Measurements from ENCODE around the gene DCDC1.

Gene DCDC1

GRCh38 chr11:31236143-31236542 lies 133.4 kb downstream of the DCDC1 start:
- DNase-seq = peak; percentile 20

DNA sequence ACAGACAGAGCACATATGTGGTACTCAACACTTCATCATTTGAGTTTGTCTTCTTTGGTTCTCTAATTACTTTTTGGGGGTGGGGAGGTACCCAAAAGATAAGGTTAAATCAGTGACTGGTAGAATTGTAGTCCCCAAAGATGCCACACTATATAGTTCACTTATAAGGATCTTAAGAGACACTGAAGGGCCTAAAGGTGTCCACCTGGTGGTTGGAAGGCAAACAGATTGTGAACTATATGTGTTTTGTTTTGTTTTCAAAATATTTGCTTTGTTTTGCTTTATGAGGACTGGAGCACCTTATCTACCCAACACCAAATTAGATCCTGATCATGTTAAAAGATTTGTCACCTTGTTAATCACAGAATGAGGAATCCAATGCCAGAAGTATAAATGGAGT lies 136.1 kb downstream of the DCDC1 start:
- no peak for DNase-seq

- no peak for DNase-seq
Observed at GRCh38 chr11:31231601-31232000, 137.9 kb downstream of the DCDC1 start.

DNA sequence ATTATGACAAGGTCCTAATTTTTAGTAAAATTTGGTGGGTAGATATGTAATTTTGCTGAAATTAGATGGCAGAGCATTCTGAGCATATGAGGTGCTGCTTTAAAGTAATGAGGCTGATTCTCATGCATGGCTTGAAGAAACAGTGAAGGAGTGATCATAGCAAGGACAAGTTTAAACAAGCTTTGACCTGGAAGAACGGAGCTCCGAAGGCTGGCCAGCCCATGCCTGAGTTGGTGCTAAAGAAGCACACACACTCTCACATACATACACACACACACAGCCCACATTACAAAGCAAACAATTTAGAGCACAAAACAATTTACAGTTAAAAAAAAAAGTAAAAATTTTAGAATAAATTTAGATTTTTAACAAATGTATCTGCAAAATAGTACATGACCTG lies 150.7 kb downstream of the DCDC1 start:
- DNase-seq = no peak

GRCh38 chr11:31214372-31214771 lies 155.2 kb downstream of the DCDC1 start:
- no peak for DNase-seq

GRCh38 chr11:31199378-31199777 lies 170.2 kb downstream of the DCDC1 start:
- DNase-seq = no peak

- no peak for DNase-seq
Observed at GRCh38 chr11:31173926-31174680, 195.4 kb downstream of the DCDC1 start.

DNA sequence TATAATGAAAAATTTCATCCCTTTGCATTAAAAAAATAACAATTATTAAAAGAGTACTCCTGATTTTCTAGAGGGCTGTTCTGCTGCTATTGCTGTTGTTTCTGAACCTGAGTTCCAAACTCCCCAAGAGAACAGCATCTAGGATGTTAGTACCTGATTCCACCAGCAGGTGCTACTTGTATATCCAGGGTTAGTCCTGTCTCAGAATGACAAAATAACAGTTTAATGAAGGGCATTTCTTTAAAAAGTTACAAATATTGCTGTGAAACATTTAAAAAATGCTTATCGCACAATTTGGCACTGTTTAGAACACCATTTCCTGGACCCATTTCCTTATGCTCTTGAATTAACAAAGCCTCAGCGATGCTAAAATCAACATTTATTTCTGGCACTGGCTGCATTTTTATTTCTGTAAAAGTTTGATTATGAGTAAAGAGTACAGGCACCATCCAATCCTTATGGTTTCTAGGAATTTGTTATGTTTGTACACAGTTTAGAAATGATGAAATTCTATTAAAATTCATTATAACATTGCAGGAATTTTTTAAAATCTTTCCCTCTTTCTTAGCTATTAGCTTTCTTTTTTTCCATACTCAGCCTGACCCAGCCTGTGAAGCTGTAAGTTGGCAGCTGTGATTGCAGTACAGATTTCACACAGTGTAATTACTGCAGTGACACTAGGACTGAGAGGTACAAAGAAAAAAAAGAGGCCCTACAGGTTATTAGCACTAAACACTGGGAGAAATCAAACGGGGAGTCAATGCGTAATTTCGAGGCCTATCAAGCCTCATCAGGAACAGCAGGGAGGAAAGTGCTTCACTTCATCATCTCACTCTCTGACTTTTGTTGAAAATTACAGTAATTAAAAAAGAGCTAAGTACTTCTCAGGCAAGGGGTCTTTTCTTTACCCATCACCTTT lies 208.8 kb downstream of the DCDC1 start:
- DNase-seq = no peak

DNA sequence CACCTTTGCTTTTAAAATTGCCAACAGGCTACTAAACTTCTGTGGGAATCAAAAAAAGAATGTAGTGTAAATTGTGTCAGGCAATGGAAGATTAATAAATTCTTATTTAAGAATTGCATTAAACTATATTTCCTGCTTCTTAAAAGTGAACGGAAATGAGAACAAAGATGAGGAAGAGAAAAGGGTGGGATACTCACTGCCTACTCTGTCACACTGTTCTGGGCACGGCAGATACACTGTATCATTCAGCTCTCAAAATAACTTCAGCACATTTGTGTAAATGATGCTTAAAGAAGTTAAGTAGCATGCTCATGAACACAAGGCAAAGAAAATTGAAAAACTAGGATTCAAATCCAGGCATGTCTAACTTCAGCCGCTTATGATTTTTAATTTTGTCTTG lies 218.7 kb downstream of the DCDC1 start:
- no peak for DNase-seq

DNA sequence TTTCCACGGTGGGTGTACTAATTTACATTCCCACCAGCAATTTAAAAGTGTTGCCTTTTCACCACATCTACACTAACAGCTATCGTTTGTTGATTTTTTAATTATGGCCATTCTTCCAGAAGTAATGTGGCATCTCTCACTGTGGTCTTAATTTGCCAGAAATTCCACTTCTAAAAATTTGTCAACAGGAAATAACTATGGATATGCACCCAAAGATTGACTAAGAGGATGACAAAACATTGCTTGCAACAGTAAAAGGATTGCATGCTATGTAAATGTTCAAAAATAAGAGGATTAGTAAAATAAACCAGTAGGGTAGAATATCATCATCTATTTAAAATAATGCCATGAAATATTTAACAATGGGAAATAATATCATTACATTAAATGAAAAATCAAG lies 219.5 kb downstream of the DCDC1 start:
- no peak for DNase-seq

GRCh38 chr11:31141789-31142188 lies 227.8 kb downstream of the DCDC1 start:
- no peak for DNase-seq

- no peak for DNase-seq
Observed at GRCh38 chr11:31139479-31139878, 230.1 kb downstream of the DCDC1 start.

- no peak for DNase-seq
Observed at GRCh38 chr11:31132531-31133421, 236.8 kb downstream of the DCDC1 start.

GRCh38 chr11:31131760-31132159 lies 237.8 kb downstream of the DCDC1 start:
- DNase-seq = no peak

DNA sequence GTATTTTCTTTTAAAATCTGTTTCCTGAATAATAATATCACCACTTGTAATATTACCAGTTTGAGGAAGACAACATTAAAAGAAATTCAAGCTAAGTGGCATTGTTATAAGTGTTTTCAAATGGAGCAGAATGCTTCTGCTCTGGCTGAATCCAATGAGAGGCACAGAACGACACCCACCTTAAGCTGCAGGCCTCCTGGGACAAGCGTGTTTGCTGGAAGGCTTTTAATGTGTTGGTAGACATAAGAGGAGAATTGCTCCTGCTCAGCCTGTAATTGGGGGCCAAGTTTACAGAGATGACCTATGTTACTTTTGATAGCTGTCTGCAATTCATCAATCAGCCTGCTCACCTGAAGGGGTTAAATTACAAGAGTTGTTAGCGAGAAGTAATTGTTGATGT lies 242.2 kb downstream of the DCDC1 start:
- DNase-seq = no peak

GRCh38 chr11:31120428-31120827 lies 249.1 kb downstream of the DCDC1 start:
- DNase-seq = no peak

DNA sequence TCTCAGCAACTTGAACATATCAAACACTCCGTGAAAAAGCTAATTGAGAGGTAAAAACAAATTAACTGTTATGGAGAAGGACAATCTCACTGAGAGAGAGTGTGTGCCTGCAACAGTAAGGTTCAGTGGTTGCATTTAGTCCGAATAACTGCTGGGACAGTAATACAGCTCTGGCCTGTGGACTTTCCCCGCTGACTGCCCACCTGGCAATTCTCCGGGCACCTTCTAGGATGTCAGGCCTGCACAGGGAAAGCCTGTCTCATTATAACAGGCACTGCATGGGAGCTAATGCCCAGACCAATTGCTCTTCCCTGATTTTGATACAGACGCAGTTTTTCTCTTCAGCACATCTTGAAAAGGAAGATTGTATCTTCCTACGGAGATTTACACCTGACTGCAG lies 251.0 kb downstream of the DCDC1 start:
- DNase-seq = no peak

DNA sequence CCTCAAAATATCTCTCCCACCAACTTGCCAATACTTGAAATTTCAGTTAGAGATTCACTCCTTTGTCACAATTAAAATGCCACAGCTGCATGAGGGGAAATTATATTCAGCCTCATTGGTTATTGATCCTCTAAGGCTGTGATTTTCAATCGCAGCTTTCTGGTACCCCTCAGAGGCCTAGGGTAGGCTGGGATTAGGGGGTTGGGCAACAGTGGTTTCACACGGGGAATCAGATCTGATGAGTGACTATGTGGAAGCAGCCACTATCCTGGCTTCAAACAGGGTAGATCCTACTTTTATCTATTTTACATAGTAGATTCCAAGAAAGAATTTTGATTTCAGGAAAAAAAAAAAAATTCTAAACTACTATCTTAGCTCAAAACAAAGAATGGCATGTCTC lies 252.5 kb downstream of the DCDC1 start:
- no peak for DNase-seq

GRCh38 chr11:31114442-31114841 lies 255.1 kb downstream of the DCDC1 start:
- DNase-seq = no peak

- DNase-seq = no peak
Observed at GRCh38 chr11:31110830-31111229, 258.7 kb downstream of the DCDC1 start.

DNA sequence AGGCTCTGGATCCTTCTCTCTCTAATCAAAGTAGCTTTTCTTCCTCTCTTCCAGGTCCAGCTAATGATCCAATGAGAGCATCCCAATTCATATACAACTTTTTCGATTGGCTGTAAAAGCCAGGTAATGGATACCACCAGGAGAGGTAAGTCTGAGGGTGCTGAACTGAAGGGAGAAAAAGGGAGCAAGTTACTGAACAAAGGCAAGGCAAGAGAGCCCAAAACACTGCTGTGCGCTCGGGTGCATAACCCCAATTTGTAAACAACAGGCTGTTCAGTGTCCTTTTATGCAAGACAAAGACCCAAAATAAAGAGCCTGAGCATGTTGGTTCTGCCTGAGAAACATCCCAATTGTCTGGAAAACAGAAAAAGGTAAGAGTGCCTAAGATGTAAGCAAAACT lies 260.1 kb downstream of the DCDC1 start:
- DNase-seq = no peak

DNA sequence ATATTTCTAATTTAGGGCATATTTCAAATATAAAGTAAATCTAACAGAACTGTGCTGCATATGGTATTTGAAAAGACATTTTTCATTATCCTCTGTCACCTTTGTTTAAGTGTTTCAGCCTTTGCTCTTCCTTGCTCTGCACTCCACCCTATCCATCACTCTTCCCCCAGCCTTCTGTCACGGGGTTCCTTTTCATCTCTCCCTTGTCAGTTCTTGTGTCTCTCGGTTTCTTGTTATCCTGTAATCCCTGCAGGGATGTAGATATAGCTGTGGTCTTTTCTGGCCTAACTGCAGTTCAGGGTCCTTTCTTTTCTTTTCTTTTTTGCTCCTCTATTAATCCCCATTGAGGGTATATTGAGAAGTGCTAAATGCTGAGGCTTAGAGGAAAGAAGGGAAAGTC lies 261.9 kb downstream of the DCDC1 start:
- DNase-seq = no peak

Data from fibroblast of skin of abdomen (primary cell).